HepG2 (cell line): ENCODE measurements around the gene TSPAN8. TPM values are rescaled to one million over a fixed set of nuclear protein-coding genes. Genes with fewer than 3 reads are reported as not detected.

Experiments used
- ATAC-seq: fragments of 200-7000 bp; cut with Tn5 transposase; 3 replicates; pipeline ENCODE4 v1.9.1; 2020; ENCODE audit warnings: mild to moderate bottlenecking, moderate library complexity
- BruUV-seq: library from RNA; stranded (reverse); fragments of 400-500 nt; replicated peaks from 2 replicates; lab custom pipeline; 2021; lab: Mats Ljungman, UMichigan
- CTCF ChIA-PET: fragments of 300-600 bp; formaldehyde crosslinking; extraction: SDS; loops from one replicate; lab custom pipeline; 2021; ENCODE audit warnings: low total read pairs, inconsistent platforms, low intra/inter-chr PET ratio; lab: Yijun Ruan, JAX
- POLR2A ChIA-PET: fragments of 350-600 bp; sonication (Branson Sonifier 250); formaldehyde crosslinking; loops from one replicate; lab custom pipeline; 2020; ENCODE audit warnings: antibody characterized with exemption, inconsistent platforms; lab: Yijun Ruan, JAX
- DNase-seq: peaks from one replicate; pipeline ENCODE4 v3.0.0-alpha.2; 2015; ENCODE audit warnings: low spot score
- FAIRE-seq: peaks from 3 replicates; lab custom pipeline; 2011; peaks lifted over from hg19 to GRCh38; lab: Jason Lieb, UNC
- H2AFZ ChIP-seq: one replicate; pipeline ENCODE4 v1.6.1; 2011; ENCODE audit warnings: low read length, inconsistent platforms
- H3K27ac ChIP-seq: fragments of 300-600 bp; 3 replicates; pipeline ENCODE4 v1.8.0; 2011; ENCODE audit warnings: mixed run types, mild to moderate bottlenecking, mixed read lengths, low read length, inconsistent platforms; ENCODE audit not compliant: insufficient read depth; ENCODE audit errors: extremely low read length
- H3K27me3 ChIP-seq, 2 experiments: fragments of 200-600 bp in 1 of 2; 2 replicates in 1 of 2; 3 replicates in 1 of 2; pipeline versions ENCODE4 v1.6.0 to v1.8.0; 2011; ENCODE audit warnings: low read length in 2 of 2, mild to moderate bottlenecking in 2 of 2, moderate library complexity in 2 of 2, inconsistent platforms in 1 of 2; ENCODE audit not compliant: insufficient read depth in 2 of 2, control insufficient read depth in 1 of 2
- H3K36me3 ChIP-seq, 2 experiments: fragments of 200-600 bp in 1 of 2; replicated peaks in 1 of 2; 2 replicates in 1 of 2; 3 replicates in 1 of 2; pipeline versions ENCODE4 v1.5.1 to v1.8.0; 2011; ENCODE audit warnings: low read length in 2 of 2, inconsistent platforms in 1 of 2; ENCODE audit not compliant: insufficient read depth in 2 of 2, control insufficient read depth in 1 of 2
- H3K4me1 ChIP-seq: 2 replicates; pipeline ENCODE4 v1.5.1; 2012; ENCODE audit warnings: low read length, inconsistent platforms; ENCODE audit not compliant: insufficient read depth
- H3K4me2 ChIP-seq: 2 replicates; pipeline ENCODE4 v1.6.0; 2011; ENCODE audit warnings: low read depth, low read length, inconsistent platforms
- H3K4me3 ChIP-seq, 3 experiments: fragments of 200-600 bp in 1 of 3; sonication (generic), shearing (Covaris generic) in 1 of 3; replicated peaks in 1 of 3; 2 replicates each; pipeline ENCODE4 v1.5.1; 2011 to 2016; ENCODE audit warnings: low read length in 3 of 3, inconsistent platforms in 2 of 3, low read depth in 2 of 3, mild to moderate bottlenecking in 2 of 3, control low read depth in 1 of 3, mixed read lengths in 1 of 3; ENCODE audit not compliant: insufficient read depth in 1 of 3
- H3K79me2 ChIP-seq: one replicate; pipeline ENCODE4 v1.6.1; 2011; ENCODE audit warnings: low read length, inconsistent platforms; ENCODE audit not compliant: insufficient read depth
- H3K9ac ChIP-seq: 2 replicates; pipeline ENCODE4 v1.6.0; 2011; ENCODE audit warnings: mild to moderate bottlenecking, low read depth, low read length, inconsistent platforms; ENCODE audit not compliant: insufficient read depth
- H3K9me3 ChIP-seq: 2 replicates; pipeline ENCODE4 v1.5.1; 2012; ENCODE audit warnings: mild to moderate bottlenecking, low read length
- H4K20me1 ChIP-seq: 2 replicates; pipeline ENCODE4 v1.6.0; 2011; ENCODE audit warnings: inconsistent platforms, mild to moderate bottlenecking, low read length, moderate library complexity; ENCODE audit not compliant: insufficient read depth
- ARID5B ChIP-seq: IDR thresholded peaks from 2 replicates; pipeline ENCODE4 v1.4.0; 2020; ENCODE audit warnings: mild to moderate bottlenecking, missing genetic modification reagents
- CCAR2 ChIP-seq: fragments of 200-400 bp; formaldehyde crosslinking; optimal IDR thresholded peaks from 2 replicates; pipeline ENCODE3; 2018; ENCODE audit warnings: low read depth, mild to moderate bottlenecking, low read length, moderate library complexity
- KLF16 ChIP-seq, 2 experiments: sonication (generic) in 1 of 2; formaldehyde crosslinking in 1 of 2; IDR thresholded peaks; 2 replicates each; pipeline versions ENCODE4 v1.6.1 to v1.8.0; 2016 to 2023; ENCODE audit warnings: missing genetic modification reagents in 2 of 2, missing compliant biosample characterization in 1 of 2
- RAD21 ChIP-seq: fragments of 450-650 bp; formaldehyde crosslinking; IDR thresholded peaks from 2 replicates; pipeline ENCODE4 v1.5.0; 2020; ENCODE audit warnings: mild to moderate bottlenecking
- RNF2 ChIP-seq: fragments of 450-650 bp; conservative IDR thresholded peaks from 2 replicates; pipeline ENCODE4 v1.6.1; 2016; ENCODE audit warnings: low read depth
- SMC3 ChIP-seq: IDR thresholded peaks from 2 replicates; pipeline ENCODE4 v1.6.1; 2011; ENCODE audit warnings: low read length, improper control_type of control experiment
- STAG1 ChIP-seq: sonication (generic); formaldehyde crosslinking; IDR thresholded peaks from 2 replicates; pipeline ENCODE4 v1.4.0; 2020; ENCODE audit warnings: missing genetic modification reagents
- TBL1XR1 ChIP-seq: fragments of 150-350 bp; IDR thresholded peaks from 2 replicates; pipeline ENCODE4 v1.6.1; 2014; ENCODE audit warnings: borderline replicate concordance, low read length; ENCODE audit not compliant: partially characterized antibody
- TEAD3 ChIP-seq: optimal IDR thresholded peaks from 2 replicates; pipeline ENCODE3; 2016; ENCODE audit warnings: borderline replicate concordance
- U2AF1 ChIP-seq: fragments of 200-400 bp; formaldehyde crosslinking; optimal IDR thresholded peaks from 2 replicates; pipeline ENCODE3; 2017; ENCODE audit warnings: mild to moderate bottlenecking, low read depth, low read length
- ZBTB26 ChIP-seq: IDR thresholded peaks from 2 replicates; pipeline ENCODE4 v1.6.1; 2016; ENCODE audit warnings: missing compliant biosample characterization, missing genetic modification reagents, borderline replicate concordance
- ZNF7 ChIP-seq: IDR thresholded peaks from 2 replicates; pipeline ENCODE4 v1.6.1; 2016; ENCODE audit warnings: missing biosample characterization, missing genetic modification reagents
- ZNF850 ChIP-seq: sonication (generic); formaldehyde crosslinking; conservative IDR thresholded peaks from 2 replicates; pipeline ENCODE4 v1.9.0; 2021; ENCODE audit warnings: mild to moderate bottlenecking, missing genetic modification reagents
- WGBS: methylation state at CpG from one replicate; pipeline ENCODE4 v1.1.6; 2017; ENCODE audit warnings: low lambda C conversion rate; 5-methylcytosine and 5-hydroxymethylcytosine counted together
- in situ Hi-C: cut with HindIII; loops from 2 replicates; pipeline ENCODE4 v1.10.0; 2017; ENCODE audit warnings: low pct_unique_long_range_greater_than_20kb; ENCODE audit not compliant: extremely low pct_ligation_motif_present
- intact Hi-C: fragments of 100-400 bp; cut with micrococcal nuclease; formaldehyde crosslinking; loops from one replicate; pipeline ENCODE4 v1.10.0; 2022; ENCODE audit not compliant: unreplicated experiment
- polyA plus RNA-seq, 8 experiments: library from polyadenylated mRNA; depleted of rRNA in 3 of 8; stranded (reverse) in 7 of 8; unstranded in 1 of 8; fragments of >200 nt; fragmentation: Illumina TruSeq in 4 of 8; extraction: Trizol in 4 of 8; gene quantifications; 2 replicates each; pipeline versions ENCODE4 v1.2.1 to v1.2.3, GENCODE V29; 2011 to 2016; ENCODE audit warnings: low read depth in 4 of 8, missing spikeins in 1 of 8, mixed read lengths in 1 of 8; ENCODE audit not compliant: insufficient read depth in 1 of 8
- total RNA-seq, 5 experiments: library from RNA; depleted of rRNA; stranded (reverse); fragments of >200 nt; fragmentation: Illumina TruSeq; extraction: Trizol; gene quantifications; 2 replicates each; pipeline ENCODE4 v1.2.3, GENCODE V29; 2016; ENCODE audit warnings: low read depth in 1 of 5
- TF ChIP-seq, protein P1 (sequence below): IDR thresholded peaks from 2 replicates; pipeline ENCODE4 v1.6.1; 2018; ENCODE audit warnings: missing genetic modification reagents, mild to moderate bottlenecking, missing compliant biosample characterization
- TF ChIP-seq, protein P2 (sequence below): sonication (generic); formaldehyde crosslinking; IDR thresholded peaks from 2 replicates; pipeline ENCODE4 v1.5.0; 2020; ENCODE audit warnings: mild to moderate bottlenecking, missing genetic modification reagents, moderate library complexity

TSPAN8 gene
- total and polyA plus RNA-seq, 2 of the 13 experiments (the other 11 are each of a cell fraction or from before 2014, with no cell fraction given) = 3.4 to 3.9 TPM

GRCh38 chr12:71125515-71125914 is 32.3 kb downstream of the TSPAN8 start:
- FAIRE-seq (no peak), ATAC-seq (peak; percentile 100), DNase-seq (peak; percentile 47)
- intact Hi-C loops = loop anchor here (2.0 to 10.0 kb wide), 4 partner anchors 59 to 267 kb away; no protein-coding TSS in a partner anchor
- Histone ChIP-seq H3K27ac (no peak overlapping the region), H2AFZ (peak overlapping the region; percentile 70), H3K9ac (no peak overlapping the region), H3K36me3 (no peaks in the 10 kb centered on the region), H3K4me1 (peaks cover 14% of the 10 kb centered on the region), H3K79me2 (no peaks in the 10 kb centered on the region), H3K4me2 (peak overlapping the region; percentile 41), H3K4me3 (peak overlapping the region in 1 of 3 experiments; percentile 8; a peak in 1 of 6 replicates), H3K9me3 (no peaks in the 10 kb centered on the region), H4K20me1 (no peaks in the 10 kb centered on the region), H3K27me3 (no peaks in the 10 kb centered on the region)
- ChIA-PET POLR2A (no interaction called here), CTCF (interaction anchor here (1.4 to 2.4 kb wide), 2 partner anchors 246 to 266 kb away, joined by 4 to 13 read pairs; no protein-coding TSS in a partner anchor)
- no TSS peak for BruUV-seq
- 53% methylated on average over 2 of the region's 2 CpGs for WGBS
- TF ChIP-seq TBL1XR1 = no peak
- TF ChIP-seq U2AF1 = no peak
- peak; percentile 78 for TF ChIP-seq SMC3
- TF ChIP-seq RAD21 (CRISPR knock-in tag) = peak; percentile 59
- peak; percentile 72; the same call in 1 of the 2 replicates for TF ChIP-seq ZBTB26 (CRISPR knock-in tag)
- 0 out of 4 replicates have a peak, but pooled peaks of 1 of the 2 experiments have one; percentile 17 for TF ChIP-seq KLF16 (CRISPR knock-in tag; IDR thresholded peaks at IDR 0.05)
- TF ChIP-seq, protein P1, sequence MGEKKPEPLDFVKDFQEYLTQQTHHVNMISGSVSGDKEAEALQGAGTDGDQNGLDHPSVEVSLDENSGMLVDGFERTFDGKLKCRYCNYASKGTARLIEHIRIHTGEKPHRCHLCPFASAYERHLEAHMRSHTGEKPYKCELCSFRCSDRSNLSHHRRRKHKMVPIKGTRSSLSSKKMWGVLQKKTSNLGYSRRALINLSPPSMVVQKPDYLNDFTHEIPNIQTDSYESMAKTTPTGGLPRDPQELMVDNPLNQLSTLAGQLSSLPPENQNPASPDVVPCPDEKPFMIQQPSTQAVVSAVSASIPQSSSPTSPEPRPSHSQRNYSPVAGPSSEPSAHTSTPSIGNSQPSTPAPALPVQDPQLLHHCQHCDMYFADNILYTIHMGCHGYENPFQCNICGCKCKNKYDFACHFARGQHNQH = peak; percentile 35; the same call in 1 of the 2 replicates
- TF ChIP-seq, protein P2, sequence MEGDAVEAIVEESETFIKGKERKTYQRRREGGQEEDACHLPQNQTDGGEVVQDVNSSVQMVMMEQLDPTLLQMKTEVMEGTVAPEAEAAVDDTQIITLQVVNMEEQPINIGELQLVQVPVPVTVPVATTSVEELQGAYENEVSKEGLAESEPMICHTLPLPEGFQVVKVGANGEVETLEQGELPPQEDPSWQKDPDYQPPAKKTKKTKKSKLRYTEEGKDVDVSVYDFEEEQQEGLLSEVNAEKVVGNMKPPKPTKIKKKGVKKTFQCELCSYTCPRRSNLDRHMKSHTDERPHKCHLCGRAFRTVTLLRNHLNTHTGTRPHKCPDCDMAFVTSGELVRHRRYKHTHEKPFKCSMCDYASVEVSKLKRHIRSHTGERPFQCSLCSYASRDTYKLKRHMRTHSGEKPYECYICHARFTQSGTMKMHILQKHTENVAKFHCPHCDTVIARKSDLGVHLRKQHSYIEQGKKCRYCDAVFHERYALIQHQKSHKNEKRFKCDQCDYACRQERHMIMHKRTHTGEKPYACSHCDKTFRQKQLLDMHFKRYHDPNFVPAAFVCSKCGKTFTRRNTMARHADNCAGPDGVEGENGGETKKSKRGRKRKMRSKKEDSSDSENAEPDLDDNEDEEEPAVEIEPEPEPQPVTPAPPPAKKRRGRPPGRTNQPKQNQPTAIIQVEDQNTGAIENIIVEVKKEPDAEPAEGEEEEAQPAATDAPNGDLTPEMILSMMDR (CRISPR knock-in tag) = peak; percentile 68
- TF ChIP-seq ZNF850 (CRISPR knock-in tag) = no peak
- TF ChIP-seq STAG1 (CRISPR knock-in tag) = peak; percentile 71
- TF ChIP-seq RNF2 = no peak
- no peak for TF ChIP-seq CCAR2
- peak; percentile 29 for TF ChIP-seq TEAD3 (CRISPR knock-in tag)
- TF ChIP-seq ARID5B (CRISPR knock-in tag) = 0 out of 2 replicates have a peak, but pooled peaks have one; percentile 8
- TF ChIP-seq ZNF7 (CRISPR knock-in tag) = peak; percentile 79
- in situ Hi-C loops = loop anchor here (25.0 kb wide), 1 partner anchor 612 kb away; no protein-coding TSS in a partner anchor
